GM20431 (cell line): ENCODE results near the gene ZNF329.

ENCODE experiments used
- in situ Hi-C: fragments of 300-500 bp; cut with MseI, MboI; formaldehyde crosslinking; loops from one replicate; pipeline ENCODE4 v1.15.0; 2020; ENCODE audit warnings: low sequenced_read_pairs; ENCODE audit not compliant: unreplicated experiment

Gene ZNF329

GRCh38 chr19:58083021-58083420, 67.6 kb downstream of the ZNF329 start:
- in situ Hi-C loops, result no loop called here

DNA sequence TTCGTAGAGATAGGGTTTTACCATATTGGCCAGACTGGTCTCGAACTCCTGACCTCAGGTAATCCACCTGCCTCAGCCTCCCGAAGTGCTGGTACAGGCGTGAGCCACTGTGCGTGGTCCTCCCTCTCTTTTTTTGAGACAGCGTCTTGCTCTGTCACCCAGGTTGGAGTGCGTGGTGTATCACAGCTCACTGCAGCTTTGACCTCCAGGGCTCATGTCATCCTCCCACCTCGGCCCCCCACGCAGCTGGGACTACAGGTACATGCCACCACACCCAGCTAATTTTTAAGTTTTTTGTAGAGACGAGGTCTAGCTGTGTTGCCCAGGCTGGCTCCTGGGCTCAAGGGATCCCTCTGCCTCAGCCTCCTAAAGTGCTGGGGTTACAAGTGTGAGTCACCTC, 70.8 kb downstream of the ZNF329 start:
- in situ Hi-C loops, result no loop called here
